Ishikawa (cell line): ENCODE results near the gene CHST15.

Experiments
- CEBPB ChIP-seq: IDR thresholded peaks from 2 replicates; pipeline ENCODE4 v1.6.1; 2012
- CREB1 ChIP-seq: IDR thresholded peaks from 2 replicates; pipeline ENCODE4 v1.6.1; 2012; ENCODE audit warnings: low read depth
- EGR1 ChIP-seq: IDR thresholded peaks from 2 replicates; pipeline ENCODE4 v1.6.1; 2012
- EP300 ChIP-seq: IDR thresholded peaks from 2 replicates; pipeline ENCODE4 v1.6.1; 2012; ENCODE audit warnings: borderline replicate concordance
- FOXM1 ChIP-seq: IDR thresholded peaks from 2 replicates; pipeline ENCODE4 v1.6.1; 2012; ENCODE audit warnings: low read depth, borderline replicate concordance
- NFIC ChIP-seq: IDR thresholded peaks from 2 replicates; pipeline ENCODE4 v1.6.1; 2012
- RAD21 ChIP-seq: IDR thresholded peaks from 2 replicates; pipeline ENCODE4 v1.6.1; 2012; ENCODE audit warnings: low read depth
- REST ChIP-seq: IDR thresholded peaks from 2 replicates; pipeline ENCODE4 v1.6.1; 2012; ENCODE audit warnings: low read depth, mild to moderate bottlenecking
- TAF1 ChIP-seq: IDR thresholded peaks from 2 replicates; pipeline ENCODE4 v1.6.1; 2012; ENCODE audit warnings: low read depth, mild to moderate bottlenecking
- TCF12 ChIP-seq: IDR thresholded peaks from 2 replicates; pipeline ENCODE4 v1.6.1; 2012; ENCODE audit warnings: low read depth
- TEAD4 ChIP-seq: IDR thresholded peaks from 2 replicates; pipeline ENCODE4 v1.6.1; 2012
- YY1 ChIP-seq: IDR thresholded peaks from 2 replicates; pipeline ENCODE4 v1.6.1; 2012; ENCODE audit warnings: low read depth
- ZBTB7A ChIP-seq: IDR thresholded peaks from 2 replicates; pipeline ENCODE4 v1.6.1; 2012; ENCODE audit warnings: low read depth
- TF ChIP-seq, protein P1 (sequence below): IDR thresholded peaks from 2 replicates; pipeline ENCODE4 v1.6.1; 2012
- TF ChIP-seq, protein P2 (sequence below): IDR thresholded peaks from 2 replicates; pipeline ENCODE4 v1.6.1; 2012

Gene CHST15

GRCh38 chr10:123999261-123999660, 94.1 kb downstream of the CHST15 start:
- TF ChIP-seq ZBTB7A (no peak), CEBPB (no peak), TEAD4 (no peak), EGR1 (no peak), TAF1 (no peak), NFIC (no peak), EP300 (no peak), YY1 (no peak), FOXM1 (no peak), CREB1 (no peak)
- TF ChIP-seq, protein P1, sequence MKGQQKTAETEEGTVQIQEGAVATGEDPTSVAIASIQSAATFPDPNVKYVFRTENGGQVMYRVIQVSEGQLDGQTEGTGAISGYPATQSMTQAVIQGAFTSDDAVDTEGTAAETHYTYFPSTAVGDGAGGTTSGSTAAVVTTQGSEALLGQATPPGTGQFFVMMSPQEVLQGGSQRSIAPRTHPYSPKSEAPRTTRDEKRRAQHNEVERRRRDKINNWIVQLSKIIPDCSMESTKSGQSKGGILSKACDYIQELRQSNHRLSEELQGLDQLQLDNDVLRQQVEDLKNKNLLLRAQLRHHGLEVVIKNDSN, result no peak
- TF ChIP-seq, protein P2, sequence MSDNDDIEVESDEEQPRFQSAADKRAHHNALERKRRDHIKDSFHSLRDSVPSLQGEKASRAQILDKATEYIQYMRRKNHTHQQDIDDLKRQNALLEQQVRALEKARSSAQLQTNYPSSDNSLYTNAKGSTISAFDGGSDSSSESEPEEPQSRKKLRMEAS, result no peak

DNA sequence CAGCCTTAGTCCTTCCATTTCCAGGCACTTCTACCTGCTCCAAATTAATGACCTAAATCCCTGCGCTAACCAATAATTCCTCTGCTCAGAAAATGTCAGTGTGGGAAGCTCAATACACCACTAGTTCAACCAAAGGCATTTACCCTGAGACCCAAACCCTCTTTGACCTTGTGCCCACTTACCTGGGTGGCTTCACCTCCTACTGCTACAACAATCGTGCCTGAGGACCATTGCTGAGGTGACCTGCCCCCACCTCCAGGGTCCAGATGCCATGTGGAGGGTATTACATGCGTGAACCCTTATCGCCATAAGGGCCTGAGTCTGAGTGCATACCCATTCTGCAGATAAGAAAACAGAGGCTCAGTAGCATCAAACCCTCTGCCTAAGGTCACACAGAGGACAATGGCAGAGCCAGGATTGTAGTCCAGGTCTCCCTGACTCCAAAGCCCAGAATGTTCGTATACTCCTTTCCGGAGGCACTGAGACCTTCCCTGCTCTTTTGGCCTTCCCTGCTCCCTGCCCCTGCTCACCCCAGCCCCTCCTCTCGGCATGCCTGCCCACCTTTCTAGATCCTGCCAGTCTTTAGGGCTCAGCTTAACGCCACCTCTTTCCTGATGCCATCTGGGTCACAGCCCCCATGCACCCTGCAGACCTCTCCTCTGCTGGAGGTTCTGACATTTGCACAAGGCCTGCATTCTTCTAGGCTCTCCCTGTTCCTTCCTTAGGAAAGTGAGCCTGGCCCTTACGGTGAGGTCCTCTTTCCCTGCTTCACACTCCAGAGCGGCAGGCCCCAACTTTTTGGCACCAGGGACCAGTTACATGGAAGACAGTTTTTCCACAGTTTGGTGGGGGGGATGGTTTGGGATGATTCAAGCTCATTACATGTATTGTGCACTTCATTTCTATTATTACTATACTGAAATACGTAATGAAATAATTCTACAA, 94.9 kb downstream of the CHST15 start:
- no peak for TF ChIP-seq TEAD4
- no peak for TF ChIP-seq RAD21
- TF ChIP-seq, protein P1, result no peak
- no peak for TF ChIP-seq TAF1
- no peak for TF ChIP-seq NFIC
- no peak for TF ChIP-seq EP300
- TF ChIP-seq CEBPB, result no peak
- TF ChIP-seq, protein P2, result no peak
- TF ChIP-seq REST, result no peak
- TF ChIP-seq CREB1, result no peak
- no peak for TF ChIP-seq EGR1
- no peak for TF ChIP-seq FOXM1
- TF ChIP-seq YY1, result no peak

- no peak for TF ChIP-seq YY1
- TF ChIP-seq CREB1, result no peak
- no peak for TF ChIP-seq FOXM1
- no peak for TF ChIP-seq REST
- TF ChIP-seq NFIC, result no peak
- no peak for TF ChIP-seq TAF1
- no peak for TF ChIP-seq EGR1
- TF ChIP-seq, protein P2, result no peak
Measured at GRCh38 chr10:123997486-123998196, 95.8 kb downstream of the CHST15 start.

DNA sequence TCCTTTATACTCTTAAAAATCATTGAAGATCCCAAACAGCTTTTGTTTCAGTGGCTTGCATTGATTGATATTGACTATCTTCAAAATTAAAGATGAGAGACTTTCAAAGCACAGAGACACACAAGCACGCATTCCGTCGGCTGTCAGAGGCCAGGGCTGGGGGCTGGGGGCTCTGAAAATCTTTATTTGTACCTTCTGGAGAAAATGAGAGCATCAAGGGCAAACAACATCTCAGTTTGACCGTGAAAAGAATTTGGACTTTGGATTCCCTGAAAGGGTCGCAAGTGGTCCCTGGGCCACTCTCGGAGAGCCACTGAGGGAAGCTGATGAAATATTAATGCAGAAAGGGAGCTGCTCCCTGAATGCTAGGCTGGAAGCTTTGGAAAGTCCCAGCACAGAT, 96.4 kb downstream of the CHST15 start:
- no peak for TF ChIP-seq CREB1
- TF ChIP-seq TCF12, result no peak
- no peak for TF ChIP-seq EP300
- TF ChIP-seq, protein P1, result no peak
- TF ChIP-seq NFIC, result no peak
- TF ChIP-seq YY1, result no peak
- TF ChIP-seq EGR1, result no peak
- TF ChIP-seq REST, result no peak
- TF ChIP-seq, protein P2, result no peak
